Muscle layer of colon (tissue), 2 donors: ENCODE results near the gene RAD51B.
"Not testable (repeated sequence)": the region's sequence is repeated elsewhere in the genome, so short reads cannot be mapped to it uniquely, and the experiment has no call there.

Experiments used
- H3K27ac ChIP-seq: one replicate; pipeline ENCODE4 v1.7.0; 2013; ENCODE audit warnings: low read depth, mild to moderate bottlenecking, low read length, moderate library complexity
- H3K27me3 ChIP-seq, 2 donors: one replicate each; pipeline ENCODE4 v1.7.0; 2013; ENCODE audit warnings: low read length in 2 of 2, mild to moderate bottlenecking in 2 of 2; ENCODE audit not compliant: insufficient read depth in 2 of 2, control insufficient read depth in 1 of 2
- H3K36me3 ChIP-seq: one replicate; pipeline ENCODE4 v1.7.0; 2013; ENCODE audit warnings: mild to moderate bottlenecking, low read length; ENCODE audit not compliant: insufficient read depth
- H3K4me1 ChIP-seq: one replicate; pipeline ENCODE4 v1.7.0; 2013; ENCODE audit warnings: mild to moderate bottlenecking, low read length; ENCODE audit not compliant: insufficient read depth
- H3K4me3 ChIP-seq, 2 donors: one replicate each; pipeline ENCODE4 v1.7.0; 2013; ENCODE audit warnings: low read length in 2 of 2, low read depth in 1 of 2, mild to moderate bottlenecking in 1 of 2, moderate library complexity in 1 of 2
- H3K9ac ChIP-seq: one replicate; pipeline ENCODE4 v1.7.0; 2013; ENCODE audit warnings: low read length
- H3K9me3 ChIP-seq: one replicate; pipeline ENCODE4 v1.7.0; 2013; ENCODE audit warnings: mild to moderate bottlenecking, low read length
- donor health status: abdominal sarcoma.
- donor health status: Adenocarcinoma of cecum.

The RAD51B gene

DNA sequence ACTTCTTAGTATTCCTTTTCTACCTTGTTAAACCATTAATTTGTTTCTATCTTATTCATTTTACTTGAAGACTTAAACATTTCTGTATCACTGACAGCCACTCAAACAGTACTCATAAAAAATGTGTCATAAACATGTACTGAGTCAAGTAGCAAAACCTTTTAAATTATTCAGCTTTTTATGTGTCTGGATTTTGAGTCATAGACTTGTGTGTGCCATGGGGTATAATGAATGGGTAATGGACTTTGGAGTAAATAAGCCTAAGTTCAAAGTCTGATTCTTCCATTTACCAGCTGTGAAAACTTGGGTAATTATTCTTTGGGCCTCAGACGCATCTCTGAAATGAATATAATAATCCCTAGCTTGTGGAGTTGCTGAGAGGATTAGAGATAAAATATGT is 199.0 kb downstream of the RAD51B start:
- H3K4me3 ChIP-seq: no peak overlapping the region
- H3K9me3 ChIP-seq: peaks cover 5% of the 10 kb centered on the region
- H3K27ac ChIP-seq: peak overlapping the region; percentile 31
- no peaks in the 10 kb centered on the region for H3K27me3 ChIP-seq
- no peaks in the 10 kb centered on the region for H3K36me3 ChIP-seq
- peaks cover 25% of the 10 kb centered on the region for H3K4me1 ChIP-seq
- H3K9ac ChIP-seq: no peak overlapping the region

GRCh38 chr14:68020493-68020892 is 200.9 kb downstream of the RAD51B start:
- Histone ChIP-seq H3K4me3 (no peak overlapping the region), H3K27me3 (no peaks in the 10 kb centered on the region), H3K9ac (no peak overlapping the region), H3K27ac (no peak overlapping the region), H3K9me3 (peaks cover 5% of the 10 kb centered on the region), H3K4me1 (peaks cover 18% of the 10 kb centered on the region), H3K36me3 (no peaks in the 10 kb centered on the region)

GRCh38 chr14:68020999-68021663 is 201.6 kb downstream of the RAD51B start:
- no peaks in the 10 kb centered on the region for H3K27me3 ChIP-seq
- H3K4me3 ChIP-seq: no peak overlapping the region
- peaks cover 17% of the 10 kb centered on the region for H3K4me1 ChIP-seq
- H3K9ac ChIP-seq: no peak overlapping the region
- no peak overlapping the region for H3K27ac ChIP-seq
- H3K9me3 ChIP-seq: peaks cover 5% of the 10 kb centered on the region
- H3K36me3 ChIP-seq: no peaks in the 10 kb centered on the region

DNA sequence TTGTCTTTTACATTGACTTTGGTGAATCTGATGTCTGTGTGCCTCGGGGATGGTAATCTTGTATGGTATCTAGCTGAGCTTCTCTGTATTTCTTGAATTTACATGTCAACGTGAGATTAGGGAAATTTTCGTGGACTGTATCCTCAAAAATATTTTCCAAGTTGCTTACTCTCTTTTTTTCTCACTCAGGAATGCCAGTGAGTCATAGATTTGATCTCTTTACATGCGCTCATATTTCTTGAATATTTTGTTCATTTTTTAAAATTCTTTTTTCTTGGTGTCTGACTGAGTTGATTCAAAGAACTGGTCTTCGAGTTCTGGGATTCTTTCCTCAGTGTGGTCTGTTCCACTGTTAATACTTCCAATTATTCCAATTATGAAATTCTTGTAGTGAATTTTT is 207.7 kb downstream of the RAD51B start:
- H3K4me3 ChIP-seq: no peak overlapping the region
- H3K27ac ChIP-seq: no peak overlapping the region
- H3K9me3 ChIP-seq: no peaks in the 10 kb centered on the region
- H3K9ac ChIP-seq: no peak overlapping the region
- H3K27me3 ChIP-seq: no peaks in the 10 kb centered on the region
- H3K4me1 ChIP-seq: no peaks in the 10 kb centered on the region
- H3K36me3 ChIP-seq: no peaks in the 10 kb centered on the region

- Histone ChIP-seq H3K27ac (no peak overlapping the region), H3K4me3 (no peak overlapping the region), H3K27me3 (no peaks in the 10 kb centered on the region), H3K4me1 (peaks cover 5% of the 10 kb centered on the region), H3K9ac (no peak overlapping the region), H3K36me3 (no peaks in the 10 kb centered on the region), H3K9me3 (no peaks in the 10 kb centered on the region)
Observed at GRCh38 chr14:68028075-68028474, 208.5 kb downstream of the RAD51B start.

DNA sequence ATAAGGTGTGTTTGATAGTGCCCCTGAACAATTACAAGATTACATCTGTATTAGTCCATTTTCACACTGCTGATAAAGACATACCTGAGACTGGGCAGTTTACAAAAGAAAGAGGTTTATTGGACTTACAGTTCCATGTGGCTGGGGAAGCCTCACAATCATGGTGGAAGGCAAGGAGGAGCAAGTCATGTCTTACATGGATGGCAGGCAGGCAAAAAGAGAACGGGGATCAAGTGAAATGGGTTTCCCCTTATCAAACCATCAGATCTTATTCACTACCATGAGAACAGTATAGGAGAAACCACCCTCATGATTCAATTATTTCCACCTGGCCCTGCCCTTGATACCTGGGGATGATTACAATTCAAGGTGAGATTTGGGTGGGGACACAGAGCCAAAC is 211.4 kb downstream of the RAD51B start:
- not testable (repeated sequence) for H3K9me3 ChIP-seq, H3K27ac ChIP-seq, H3K36me3 ChIP-seq, H3K9ac ChIP-seq, H3K27me3 ChIP-seq, H3K4me3 ChIP-seq
- H3K4me1 ChIP-seq: peaks cover 12% of the 10 kb centered on the region

GRCh38 chr14:68032154-68032553 is 212.6 kb downstream of the RAD51B start:
- Histone ChIP-seq H3K27me3 (no peaks in the 10 kb centered on the region), H3K9me3 (no peaks in the 10 kb centered on the region), H3K4me3 (no peak overlapping the region), H3K9ac (no peak overlapping the region), H3K36me3 (no peaks in the 10 kb centered on the region), H3K4me1 (peaks cover 14% of the 10 kb centered on the region), H3K27ac (no peak overlapping the region)

DNA sequence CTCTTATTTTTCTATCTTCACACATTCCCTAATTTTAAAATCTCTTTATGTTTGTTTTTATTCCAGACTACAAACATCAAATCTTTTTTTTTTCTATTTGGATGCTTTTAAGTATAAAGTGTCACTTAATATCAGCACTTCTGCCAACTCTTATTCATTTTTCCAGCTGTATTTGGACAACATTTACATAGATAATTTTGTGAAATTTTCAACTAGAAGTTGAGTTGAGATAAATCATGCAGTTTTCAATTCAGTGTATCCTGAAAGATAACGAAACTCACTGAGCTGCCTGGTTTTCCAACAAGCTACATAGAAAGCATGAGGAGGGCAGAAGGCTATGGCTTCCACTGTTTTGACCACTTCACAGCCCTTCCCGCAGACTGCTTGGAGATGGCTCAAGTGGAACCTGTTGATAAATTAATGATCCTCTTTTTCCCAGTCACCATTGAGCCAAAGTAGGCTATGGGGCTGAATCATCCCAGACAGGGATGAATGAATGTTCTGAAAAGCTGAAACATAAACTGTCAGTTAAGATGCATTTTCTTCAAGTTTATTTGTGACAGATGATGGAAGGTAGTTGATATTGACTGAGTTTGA is 213.9 kb downstream of the RAD51B start:
- Histone ChIP-seq H3K27ac (no peak overlapping the region), H3K4me3 (no peak overlapping the region), H3K9me3 (no peaks in the 10 kb centered on the region), H3K4me1 (peaks cover 25% of the 10 kb centered on the region), H3K36me3 (no peaks in the 10 kb centered on the region), H3K9ac (no peak overlapping the region), H3K27me3 (no peaks in the 10 kb centered on the region)

- H3K27me3 ChIP-seq: no peaks in the 10 kb centered on the region
- H3K9ac ChIP-seq: no peak overlapping the region
- H3K4me1 ChIP-seq: peaks cover 30% of the 10 kb centered on the region
- no peak overlapping the region for H3K4me3 ChIP-seq
- no peaks in the 10 kb centered on the region for H3K36me3 ChIP-seq
- peak overlapping the region; percentile 65 for H3K27ac ChIP-seq
- no peaks in the 10 kb centered on the region for H3K9me3 ChIP-seq
Observed at GRCh38 chr14:68034896-68035295, 215.3 kb downstream of the RAD51B start.

DNA sequence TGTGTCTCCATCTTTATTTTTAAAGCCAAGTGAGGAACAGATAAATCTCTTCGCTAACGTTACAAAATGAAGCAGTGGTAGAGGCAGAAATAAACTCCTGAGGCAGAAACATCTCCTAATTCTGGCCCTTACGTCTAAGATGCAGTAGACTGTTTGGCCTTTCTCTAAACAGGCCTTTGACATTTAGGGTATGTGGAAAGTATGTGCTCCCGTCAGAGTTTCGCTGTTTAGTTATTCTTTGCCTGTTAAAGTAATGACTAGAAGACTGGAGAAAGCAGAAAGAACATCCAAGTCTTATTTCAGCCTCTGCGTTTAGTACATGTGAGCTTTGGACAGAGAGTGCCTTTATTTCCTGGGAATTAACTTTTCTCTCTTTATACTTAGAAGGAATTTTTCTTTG is 216.6 kb downstream of the RAD51B start:
- H3K36me3 ChIP-seq: no peaks in the 10 kb centered on the region
- no peaks in the 10 kb centered on the region for H3K9me3 ChIP-seq
- H3K9ac ChIP-seq: peak overlapping the region; percentile 5
- no peak overlapping the region for H3K4me3 ChIP-seq
- peak overlapping the region; percentile 65 for H3K27ac ChIP-seq
- H3K27me3 ChIP-seq: no peaks in the 10 kb centered on the region
- peaks cover 40% of the 10 kb centered on the region for H3K4me1 ChIP-seq

GRCh38 chr14:68039593-68039992 is 220.0 kb downstream of the RAD51B start:
- Histone ChIP-seq H3K27me3 (no peaks in the 10 kb centered on the region), H3K27ac (peak overlapping the region; percentile 86), H3K9me3 (no peaks in the 10 kb centered on the region), H3K4me3 (no peak overlapping the region), H3K36me3 (no peaks in the 10 kb centered on the region), H3K9ac (no peak overlapping the region), H3K4me1 (peaks cover 65% of the 10 kb centered on the region)
